OCI-LY3 (cell line): Measurements from ENCODE around the gene WDR18.

Experiments
- H2AFZ ChIP-seq: fragments of 200-600, 300-600 bp; shearing (Covaris generic); 2 replicates; pipeline ENCODE4 v1.6.0; 2014; ENCODE audit warnings: antibody characterized with exemption, low read depth, low read length
- H3K27ac ChIP-seq: fragments of 200-600, 300-600 bp; sonication (generic); 2 replicates; pipeline ENCODE4 v1.5.1; 2014; ENCODE audit warnings: mild to moderate bottlenecking, low read length, moderate library complexity, mixed read lengths
- H3K27me3 ChIP-seq: fragments of 200-600, 300-600 bp; sonication (generic); 2 replicates; pipeline ENCODE4 v1.6.1; 2014; ENCODE audit warnings: low read depth, low read length, mixed read lengths
- H3K36me3 ChIP-seq: fragments of 200-600, 300-600 bp; sonication (generic); replicated peaks from 2 replicates; pipeline ENCODE3; 2014; ENCODE audit warnings: low read depth, low read length, mixed read lengths
- H3K4me1 ChIP-seq: fragments of 300-600, 200-600 bp; sonication (generic); 2 replicates; pipeline ENCODE4 v1.6.1; 2014; ENCODE audit warnings: low read length, mixed read lengths
- H3K4me2 ChIP-seq: fragments of 200-600, 300-600 bp; sonication (generic); 2 replicates; pipeline ENCODE4 v1.6.1; 2014; ENCODE audit warnings: low read length, mixed read lengths
- H3K4me3 ChIP-seq: fragments of 300-600, 200-600 bp; sonication (generic); 2 replicates; pipeline ENCODE4 v1.5.1; 2014; ENCODE audit warnings: antibody characterized with exemption, mild to moderate bottlenecking, low read length, moderate library complexity
- H3K79me2 ChIP-seq: fragments of 300-600, 200-600 bp; shearing (Covaris generic); 2 replicates; pipeline ENCODE4 v1.6.1; 2014; ENCODE audit warnings: mild to moderate bottlenecking, low read length, mixed read lengths
- H3K9ac ChIP-seq: fragments of 300-600, 200-600 bp; shearing (Covaris generic); 2 replicates; pipeline ENCODE4 v1.6.0; 2014; ENCODE audit warnings: mild to moderate bottlenecking, low read length, moderate library complexity
- H3K9me3 ChIP-seq: fragments of 200-600, 300-600 bp; shearing (Covaris generic); 2 replicates; pipeline ENCODE4 v1.6.1; 2014; ENCODE audit warnings: low read length, mixed read lengths; ENCODE audit not compliant: insufficient read depth
- H4K20me1 ChIP-seq: fragments of 200-600, 300-600 bp; sonication (generic); 2 replicates; pipeline ENCODE4 v1.6.1; 2016; ENCODE audit warnings: low read length, mixed read lengths; ENCODE audit not compliant: insufficient read depth
- EZH2phosphoT487 ChIP-seq: fragments of 200-600 bp; shearing (Covaris generic); IDR thresholded peaks from 2 replicates; pipeline ENCODE4 v1.6.1; 2018; ENCODE audit warnings: antibody characterized with exemption, mixed run types, low read depth
- TF ChIP-seq, protein P1 (sequence below): fragments of 200-600, 300-600 bp; sonication (generic); IDR thresholded peaks from 2 replicates; pipeline ENCODE4 v1.5.1; 2014; ENCODE audit warnings: antibody characterized with exemption, low read length, low read depth

The WDR18 gene

DNA sequence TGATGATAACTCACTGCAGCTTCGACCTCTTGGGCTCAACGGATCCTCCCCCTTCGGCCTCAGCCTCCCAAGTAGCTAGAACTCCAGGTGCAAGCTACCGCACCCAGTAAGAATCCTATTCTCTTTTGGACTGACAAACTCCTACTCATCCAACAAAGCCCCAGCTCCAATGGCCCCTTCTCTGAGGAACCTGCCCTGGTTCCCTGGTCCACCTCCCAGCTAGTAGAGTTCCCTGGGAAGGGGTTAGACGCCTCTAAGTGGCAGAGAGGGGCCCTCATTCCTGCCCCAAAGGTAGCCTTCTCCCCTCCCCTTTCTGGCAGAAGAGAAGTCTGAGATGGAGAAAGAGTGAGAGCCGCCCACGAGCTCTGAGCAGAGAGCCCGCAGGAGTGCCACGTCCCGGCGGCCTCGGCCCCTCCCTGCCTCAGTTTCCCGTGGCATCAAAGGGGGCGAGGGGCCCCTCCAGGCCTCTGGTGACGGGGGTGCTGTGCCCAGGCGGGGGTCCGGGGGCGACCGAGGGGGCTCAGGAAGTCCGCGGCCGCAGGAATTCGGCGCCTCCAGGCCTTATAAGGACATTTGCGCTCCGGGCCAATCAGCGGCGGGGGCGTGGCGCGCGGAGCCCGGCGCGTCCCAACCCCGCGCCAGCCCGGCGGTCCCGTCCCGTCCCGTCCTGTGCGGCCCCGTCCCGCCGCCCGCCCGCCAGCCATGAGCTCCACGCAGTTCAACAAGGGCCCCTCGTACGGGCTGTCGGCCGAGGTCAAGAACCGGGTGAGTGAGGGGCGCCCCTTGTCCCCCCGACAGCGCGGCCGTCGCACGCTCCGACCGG lies 42.0 kb downstream of the WDR18 start, which contains the start of gene CNN2:
Gene CNN2 (plus strand): TSS at position 649 of the 823 bp plus-strand sequence. CDS start 54 bp downstream, at position 703.
- TF ChIP-seq, protein P1, sequence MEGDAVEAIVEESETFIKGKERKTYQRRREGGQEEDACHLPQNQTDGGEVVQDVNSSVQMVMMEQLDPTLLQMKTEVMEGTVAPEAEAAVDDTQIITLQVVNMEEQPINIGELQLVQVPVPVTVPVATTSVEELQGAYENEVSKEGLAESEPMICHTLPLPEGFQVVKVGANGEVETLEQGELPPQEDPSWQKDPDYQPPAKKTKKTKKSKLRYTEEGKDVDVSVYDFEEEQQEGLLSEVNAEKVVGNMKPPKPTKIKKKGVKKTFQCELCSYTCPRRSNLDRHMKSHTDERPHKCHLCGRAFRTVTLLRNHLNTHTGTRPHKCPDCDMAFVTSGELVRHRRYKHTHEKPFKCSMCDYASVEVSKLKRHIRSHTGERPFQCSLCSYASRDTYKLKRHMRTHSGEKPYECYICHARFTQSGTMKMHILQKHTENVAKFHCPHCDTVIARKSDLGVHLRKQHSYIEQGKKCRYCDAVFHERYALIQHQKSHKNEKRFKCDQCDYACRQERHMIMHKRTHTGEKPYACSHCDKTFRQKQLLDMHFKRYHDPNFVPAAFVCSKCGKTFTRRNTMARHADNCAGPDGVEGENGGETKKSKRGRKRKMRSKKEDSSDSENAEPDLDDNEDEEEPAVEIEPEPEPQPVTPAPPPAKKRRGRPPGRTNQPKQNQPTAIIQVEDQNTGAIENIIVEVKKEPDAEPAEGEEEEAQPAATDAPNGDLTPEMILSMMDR = no peak
- TF ChIP-seq EZH2phosphoT487 = no peak
- no peaks in the 10 kb centered on the region for H3K9me3 ChIP-seq
- H3K27me3 ChIP-seq = no peaks in the 10 kb centered on the region
- peaks cover 18% of the 10 kb centered on the region for H3K4me1 ChIP-seq
- peak within 1 kb of the TSS; percentile 96 for H3K9ac ChIP-seq
- H3K4me3 ChIP-seq = peak within 1 kb of the TSS; percentile 88
- peak within 1 kb of the TSS; percentile 86 for H3K27ac ChIP-seq
- H3K79me2 ChIP-seq = peaks cover 50% of the 10 kb centered on the region
- H2AFZ ChIP-seq = peak within 1 kb of the TSS; percentile 57; the same call in 1 of the 2 replicates
- H4K20me1 ChIP-seq = peaks cover 27% of the 10 kb centered on the region
- peaks cover 23% of the 10 kb centered on the region for H3K36me3 ChIP-seq
- peak within 1 kb of the TSS; percentile 96 for H3K4me2 ChIP-seq

DNA sequence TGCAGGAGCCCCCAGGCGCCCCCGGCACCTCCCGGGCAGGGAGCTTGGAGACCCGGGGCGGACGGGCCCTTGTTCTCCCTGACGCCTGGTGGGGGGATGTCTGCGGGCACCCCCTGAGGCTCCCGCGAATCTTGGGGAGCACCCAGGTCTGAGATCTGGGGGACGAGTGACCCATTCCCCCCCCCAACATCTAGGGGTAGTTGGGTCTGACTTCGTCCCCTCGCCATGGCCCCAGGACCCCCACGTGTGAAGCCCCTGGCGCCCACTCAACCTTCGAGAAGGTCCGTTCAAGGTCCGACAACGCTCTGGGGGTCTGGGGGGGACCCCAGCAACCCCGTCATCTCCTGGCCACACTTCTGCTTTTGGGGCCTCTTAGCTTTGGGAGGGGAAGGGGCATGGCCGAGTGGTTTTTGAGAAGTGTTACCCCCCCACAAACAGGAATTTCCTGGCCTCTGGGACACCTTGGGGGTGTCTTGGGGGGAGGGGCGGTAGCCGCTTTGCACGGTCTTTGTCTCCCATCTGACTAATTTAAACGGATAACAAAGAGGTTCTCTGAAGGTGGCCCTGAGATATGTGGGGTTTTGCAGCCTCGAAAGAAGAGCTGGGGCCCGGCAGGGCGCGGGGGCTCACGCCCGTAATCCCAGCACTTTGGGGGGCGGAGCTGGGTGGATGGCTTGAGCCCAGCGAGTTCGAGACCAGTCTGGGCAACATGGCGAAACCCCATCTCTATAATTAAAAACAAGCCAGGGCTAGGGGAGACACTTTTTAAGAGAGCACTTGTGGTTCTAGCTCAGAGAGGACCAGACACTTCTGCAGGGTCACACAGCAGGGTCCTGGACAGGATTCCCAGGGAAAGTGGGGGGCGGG lies 42.9 kb downstream of the WDR18 start:
- Histone ChIP-seq H2AFZ (no peak overlapping the region), H3K9ac (peak overlapping the region; percentile 96), H4K20me1 (peaks cover 27% of the 10 kb centered on the region), H3K79me2 (peaks cover 53% of the 10 kb centered on the region), H3K4me1 (peaks cover 11% of the 10 kb centered on the region), H3K36me3 (peaks cover 23% of the 10 kb centered on the region), H3K27ac (peak overlapping the region; percentile 86), H3K27me3 (no peaks in the 10 kb centered on the region), H3K4me3 (peak overlapping the region; percentile 88), H3K9me3 (no peaks in the 10 kb centered on the region), H3K4me2 (peak overlapping the region; percentile 85)
- TF ChIP-seq, protein P1 = no peak
- no peak for TF ChIP-seq EZH2phosphoT487

GRCh38 chr19:1027650-1028061 lies 43.5 kb downstream of the WDR18 start:
- peak overlapping the region; percentile 88 for H3K4me3 ChIP-seq
- H3K9me3 ChIP-seq = no peaks in the 10 kb centered on the region
- no peak for TF ChIP-seq EZH2phosphoT487
- TF ChIP-seq, protein P1 = no peak
- no peak overlapping the region for H2AFZ ChIP-seq
- peaks cover 60% of the 10 kb centered on the region for H3K79me2 ChIP-seq
- peaks cover 30% of the 10 kb centered on the region for H4K20me1 ChIP-seq
- peaks cover 29% of the 10 kb centered on the region for H3K36me3 ChIP-seq
- H3K27me3 ChIP-seq = no peaks in the 10 kb centered on the region
- peak overlapping the region; percentile 85 for H3K4me2 ChIP-seq
- peak overlapping the region; percentile 86 for H3K27ac ChIP-seq
- H3K4me1 ChIP-seq = peaks cover 11% of the 10 kb centered on the region
- peak overlapping the region; percentile 96 for H3K9ac ChIP-seq
